Measurements from ENCODE around the gene CDH13. TPM values are rescaled to one million over a fixed set of nuclear protein-coding genes. Genes with fewer than 3 reads are reported as not detected.

CDH13 gene
- total and polyA plus RNA-seq, 10 of the 15 experiments (the other 5 are each of a cell fraction or from before 2014, with no cell fraction given), result under 0.01 to 0.05 TPM; not detected in 8

- TF ChIP-seq E2F8 (IDR thresholded peaks at IDR 0.05; ENCODE audit: low read depth, partially characterized antibody) (no peak), NFXL1 (IDR thresholded peaks at IDR 0.05; ENCODE audit: borderline replicate concordance) (no peak), ZSCAN29 (IDR thresholded peaks at IDR 0.05) (no peak), ASH2L (IDR thresholded peaks at IDR 0.05; ENCODE audit: borderline replicate concordance, low read depth) (no peak), ESRRA (IDR thresholded peaks at IDR 0.05; ENCODE audit: low read length) (no peak), GATAD2B (conservative IDR thresholded peaks at IDR 0.05; ENCODE audit: low read depth) (no peak), BCL3 (IDR thresholded peaks at IDR 0.05; ENCODE audit: borderline replicate concordance, insufficient read depth, low read depth, low read length, poor library complexity, severe bottlenecking) (no peak)
- TF ChIP-seq, protein P1, sequence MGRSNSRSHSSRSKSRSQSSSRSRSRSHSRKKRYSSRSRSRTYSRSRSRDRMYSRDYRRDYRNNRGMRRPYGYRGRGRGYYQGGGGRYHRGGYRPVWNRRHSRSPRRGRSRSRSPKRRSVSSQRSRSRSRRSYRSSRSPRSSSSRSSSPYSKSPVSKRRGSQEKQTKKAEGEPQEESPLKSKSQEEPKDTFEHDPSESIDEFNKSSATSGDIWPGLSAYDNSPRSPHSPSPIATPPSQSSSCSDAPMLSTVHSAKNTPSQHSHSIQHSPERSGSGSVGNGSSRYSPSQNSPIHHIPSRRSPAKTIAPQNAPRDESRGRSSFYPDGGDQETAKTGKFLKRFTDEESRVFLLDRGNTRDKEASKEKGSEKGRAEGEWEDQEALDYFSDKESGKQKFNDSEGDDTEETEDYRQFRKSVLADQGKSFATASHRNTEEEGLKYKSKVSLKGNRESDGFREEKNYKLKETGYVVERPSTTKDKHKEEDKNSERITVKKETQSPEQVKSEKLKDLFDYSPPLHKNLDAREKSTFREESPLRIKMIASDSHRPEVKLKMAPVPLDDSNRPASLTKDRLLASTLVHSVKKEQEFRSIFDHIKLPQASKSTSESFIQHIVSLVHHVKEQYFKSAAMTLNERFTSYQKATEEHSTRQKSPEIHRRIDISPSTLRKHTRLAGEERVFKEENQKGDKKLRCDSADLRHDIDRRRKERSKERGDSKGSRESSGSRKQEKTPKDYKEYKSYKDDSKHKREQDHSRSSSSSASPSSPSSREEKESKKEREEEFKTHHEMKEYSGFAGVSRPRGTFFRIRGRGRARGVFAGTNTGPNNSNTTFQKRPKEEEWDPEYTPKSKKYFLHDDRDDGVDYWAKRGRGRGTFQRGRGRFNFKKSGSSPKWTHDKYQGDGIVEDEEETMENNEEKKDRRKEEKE (IDR thresholded peaks at IDR 0.05), result no peak
Observed at GRCh38 chr16:83755391-83755790, 1128.6 kb downstream of the CDH13 start (continued).
